ENCODE measurements around the gene LRRFIP1.

LRRFIP1 gene

DNA sequence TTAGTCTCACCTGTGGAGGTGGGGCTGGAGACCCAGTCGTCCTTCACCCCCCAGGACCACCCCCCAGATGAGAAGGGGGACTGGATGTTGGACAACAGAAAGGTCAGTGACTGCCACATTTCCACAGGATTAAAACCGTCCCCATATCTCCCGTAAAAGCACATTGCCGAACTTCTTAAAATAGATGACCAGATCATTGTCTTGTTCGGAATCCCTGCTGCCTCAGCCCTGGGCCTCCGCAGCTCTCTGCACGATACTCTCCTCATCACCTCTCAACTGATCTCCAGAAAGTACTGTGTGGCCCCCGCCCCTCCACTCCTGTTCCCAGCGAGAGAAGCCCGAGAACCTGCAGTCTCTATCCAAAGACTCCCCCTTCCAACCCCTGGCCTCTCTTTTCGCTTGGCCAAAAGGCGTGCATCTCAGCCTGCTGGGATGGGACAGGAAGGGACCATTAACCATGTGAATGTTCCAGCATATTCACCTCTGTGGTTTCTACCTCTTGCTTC is 13.2 kb downstream of the LRRFIP1 start:
- DNase-seq, result no peak

DNA sequence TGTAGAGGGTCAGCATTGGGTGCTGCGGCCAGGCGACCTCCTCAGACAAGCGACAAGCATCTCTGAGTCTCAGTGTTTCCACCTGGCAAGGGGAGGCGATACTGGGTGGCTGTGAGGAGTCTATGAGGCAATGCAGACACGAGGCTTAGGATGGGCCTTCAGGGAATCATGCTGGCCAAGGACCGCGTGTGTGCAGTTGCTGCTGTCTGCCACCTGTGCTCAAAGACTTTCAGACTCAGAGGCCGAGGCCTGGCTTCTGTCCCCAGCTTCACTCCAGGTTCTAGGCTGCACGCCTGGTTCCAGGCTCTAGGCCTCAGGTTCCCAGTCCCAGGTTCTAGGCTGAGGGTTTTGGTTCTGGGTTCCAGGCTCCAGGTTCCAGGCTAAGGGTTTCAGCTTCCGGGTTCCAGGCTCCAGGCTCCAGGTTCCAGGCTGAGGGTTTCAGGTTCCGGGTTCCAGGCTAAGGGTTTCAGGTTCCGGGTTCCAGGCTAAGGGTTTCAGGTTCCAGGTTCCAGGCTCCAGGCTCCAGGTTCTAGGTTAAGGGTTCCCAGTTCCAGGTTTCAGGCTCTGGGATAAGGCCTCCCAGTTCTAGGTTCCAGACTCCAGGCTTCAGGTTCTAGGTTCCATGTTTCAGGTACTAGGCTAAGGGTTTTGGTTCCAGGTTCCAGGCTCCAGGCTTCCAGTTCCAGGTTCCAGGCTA is 14.8 kb downstream of the LRRFIP1 start:
- no peak for DNase-seq

DNA sequence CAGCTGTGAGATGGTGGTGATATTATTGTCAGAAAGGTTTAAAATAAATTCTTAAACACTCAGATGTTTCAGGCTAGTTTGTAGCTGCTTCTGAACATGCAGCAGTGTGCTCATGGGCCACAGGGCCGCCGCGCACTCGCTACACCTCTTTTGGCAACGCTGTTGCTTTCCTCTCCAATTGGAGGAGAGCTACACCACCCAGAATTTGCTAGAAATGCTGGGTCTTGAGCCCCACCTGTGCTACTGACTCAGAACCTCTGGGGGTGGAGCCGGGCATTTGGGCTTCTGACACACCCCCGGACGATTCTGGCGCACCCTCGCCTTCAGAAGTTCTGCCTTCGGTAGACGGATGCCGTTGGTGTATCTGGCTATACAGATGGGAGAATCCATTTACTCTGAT is 15.7 kb downstream of the LRRFIP1 start:
- no peak for DNase-seq

DNA sequence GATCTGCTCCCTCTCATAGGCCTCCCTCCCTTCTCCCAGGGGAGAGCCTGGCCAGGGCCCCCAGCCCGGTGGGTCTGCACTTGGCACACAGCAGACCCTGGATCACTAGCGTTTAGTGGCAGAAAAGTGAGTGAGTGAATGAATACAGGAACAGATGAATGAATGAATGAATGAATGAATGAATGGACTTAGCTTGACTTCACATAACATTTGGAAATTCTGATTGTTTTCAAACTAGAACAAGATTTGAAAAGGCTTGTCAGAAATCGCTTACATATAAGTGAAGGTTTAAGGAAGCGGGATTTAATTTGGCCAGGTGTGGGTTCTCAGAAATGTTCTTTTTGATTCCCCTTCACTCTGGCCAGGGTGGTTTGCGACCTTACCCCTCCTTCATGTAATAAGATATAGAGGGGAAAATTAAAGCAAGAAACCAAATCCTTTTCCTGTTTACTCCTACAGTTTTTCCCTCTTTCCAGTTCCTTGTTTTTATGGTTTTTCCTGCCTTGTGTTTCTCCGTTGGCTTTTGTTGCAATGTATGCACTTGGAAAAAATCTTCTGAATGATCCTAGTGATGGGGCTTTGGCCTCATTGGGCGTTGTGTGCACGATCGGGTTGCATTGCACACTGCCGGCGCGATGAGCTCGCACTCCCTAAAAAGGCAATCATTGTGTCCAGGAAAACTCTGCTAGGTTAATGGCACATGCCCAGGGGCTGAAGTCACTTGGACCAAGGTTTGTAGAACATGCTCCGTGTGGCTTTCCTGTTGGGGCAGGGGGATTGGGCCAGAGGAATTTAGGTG is 16.4 kb downstream of the LRRFIP1 start:
- DNase-seq, result no peak

DNA sequence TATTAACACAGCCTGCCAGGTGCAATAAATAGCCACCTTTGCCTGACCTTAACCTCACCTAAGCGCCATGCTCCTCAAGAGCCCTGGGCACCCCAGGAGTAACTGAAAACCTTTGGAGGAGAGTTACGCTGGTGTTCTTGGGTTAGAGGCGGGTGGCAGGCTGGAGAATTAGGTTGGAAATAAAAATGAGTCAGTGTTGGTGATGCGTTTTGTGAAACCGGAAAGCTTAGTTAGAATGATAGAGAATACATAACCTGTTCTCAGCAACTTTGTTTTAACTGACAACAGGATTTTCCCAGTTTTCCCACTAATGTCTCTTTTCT is 17.0 kb downstream of the LRRFIP1 start:
- DNase-seq, result no peak

DNA sequence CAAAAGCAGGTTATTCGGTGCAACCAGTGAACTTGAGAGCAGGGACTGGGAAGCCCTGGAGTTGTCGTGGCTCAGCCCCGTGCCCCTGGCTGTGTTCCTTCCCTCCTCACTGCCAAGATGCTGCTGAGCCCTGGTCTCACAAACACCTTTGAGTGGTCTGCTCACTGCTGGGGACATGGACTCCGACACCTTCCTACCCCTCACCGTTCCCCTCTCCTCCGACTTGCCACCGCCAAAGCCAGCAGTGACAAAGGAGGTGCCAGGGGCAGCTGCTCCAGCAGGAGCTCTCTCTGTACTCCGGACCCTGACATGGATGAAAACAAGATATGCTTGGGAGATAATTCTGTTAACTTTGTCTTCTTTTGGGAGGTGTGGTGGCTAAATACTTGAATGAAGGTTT is 17.9 kb downstream of the LRRFIP1 start:
- DNase-seq, result no peak

DNA sequence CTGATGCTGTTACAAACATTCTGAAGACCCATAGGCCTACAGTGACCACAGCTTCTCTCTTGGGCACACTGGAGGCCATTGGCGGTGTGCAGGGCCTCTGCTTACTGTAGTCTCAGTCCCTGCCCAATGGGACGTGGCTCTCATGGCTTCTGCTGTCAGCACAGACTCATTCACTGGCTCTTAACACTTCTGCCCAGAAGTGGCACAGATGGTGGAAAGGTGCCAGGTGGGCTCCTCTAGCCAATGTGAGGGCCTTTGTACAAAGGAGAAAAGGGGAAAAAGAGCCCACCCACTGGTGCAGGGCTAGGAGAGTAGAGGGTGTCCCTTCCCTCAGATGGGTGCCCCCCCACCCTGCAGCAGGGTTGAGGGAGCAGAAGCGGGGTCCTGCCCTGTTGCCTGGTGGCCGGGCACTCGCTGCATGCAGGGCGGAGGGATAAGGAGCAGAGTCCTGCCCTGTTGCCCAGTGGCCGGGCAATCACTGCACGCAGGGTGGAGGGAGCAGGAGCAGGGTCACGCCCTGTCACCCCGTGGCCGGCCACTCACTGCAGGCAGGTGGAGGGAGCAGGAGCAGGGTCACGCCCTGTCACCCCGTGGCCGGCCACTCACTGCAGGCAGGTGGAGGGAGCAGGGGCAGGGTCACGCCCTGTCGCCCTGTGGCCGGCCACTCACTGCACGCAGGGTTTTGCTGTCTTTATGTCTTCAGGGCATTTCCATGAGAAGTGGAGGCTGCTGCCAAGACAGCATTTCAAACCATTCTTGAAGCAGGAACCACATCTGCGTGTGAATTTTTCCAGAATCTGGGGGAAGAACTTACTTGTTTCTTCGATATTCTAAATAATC is 20.0 kb downstream of the LRRFIP1 start:
- no peak for DNase-seq

DNA sequence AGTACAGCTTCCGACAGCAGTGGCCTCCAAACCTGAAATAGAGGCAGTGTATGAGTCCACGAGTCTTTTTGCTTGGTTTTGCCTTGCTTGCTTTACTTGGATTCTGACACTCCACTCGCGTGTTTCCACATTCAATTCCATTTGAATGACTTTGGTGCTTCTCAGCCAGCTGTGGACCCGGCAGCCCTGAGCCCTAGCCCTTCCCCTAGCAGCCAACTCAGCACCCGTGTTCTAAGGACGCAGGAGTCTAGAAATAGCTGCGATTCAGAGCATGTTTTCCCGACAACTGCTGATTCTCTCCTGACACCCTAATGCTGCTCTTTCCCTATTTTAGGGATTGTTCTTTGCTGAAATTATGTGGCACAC is 20.6 kb downstream of the LRRFIP1 start:
- DNase-seq, result no peak

DNA sequence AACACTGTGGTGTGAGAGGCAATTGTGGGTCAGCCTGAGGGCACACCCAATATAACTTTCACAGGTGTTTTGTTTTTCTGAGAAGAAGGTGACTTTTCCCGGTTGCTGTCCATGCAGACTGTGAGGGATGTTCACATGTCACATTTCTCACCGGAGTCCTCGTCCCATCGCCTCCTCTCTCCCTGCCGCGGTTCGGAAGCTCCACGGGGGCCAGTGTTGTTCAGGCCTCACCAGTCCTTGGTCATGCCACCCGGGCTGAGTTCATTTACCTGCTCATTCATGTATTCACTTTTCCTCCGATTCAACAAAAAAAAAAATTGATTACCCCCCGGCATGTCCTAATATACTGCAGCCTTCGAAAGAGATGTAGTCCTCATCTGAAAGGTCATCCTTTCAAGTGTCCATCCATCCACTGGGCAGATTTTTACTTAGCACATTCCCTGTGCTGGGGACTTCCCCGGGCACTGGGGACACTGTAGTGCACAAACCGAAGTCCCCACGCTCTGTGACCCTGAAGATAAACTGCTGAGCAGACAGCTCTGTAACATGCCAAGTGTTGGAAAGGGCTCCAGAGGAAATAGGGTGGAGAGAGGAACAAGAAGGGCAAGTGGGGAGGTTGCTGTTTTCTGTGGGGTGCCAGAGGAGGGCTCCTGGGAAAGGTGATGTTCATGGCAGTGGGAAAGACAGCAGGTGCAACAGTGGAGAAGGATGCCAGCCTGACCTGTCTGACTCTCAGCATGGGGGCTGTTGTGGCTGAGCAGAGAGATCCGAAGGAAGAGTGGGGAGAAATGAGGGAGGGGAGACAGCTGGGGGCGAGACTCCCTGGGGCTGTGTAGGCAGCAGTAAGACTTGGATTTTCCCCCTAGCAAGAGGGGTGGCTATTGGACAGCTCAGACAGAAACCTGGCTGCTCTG is 22.4 kb downstream of the LRRFIP1 start:
- no peak for DNase-seq

DNA sequence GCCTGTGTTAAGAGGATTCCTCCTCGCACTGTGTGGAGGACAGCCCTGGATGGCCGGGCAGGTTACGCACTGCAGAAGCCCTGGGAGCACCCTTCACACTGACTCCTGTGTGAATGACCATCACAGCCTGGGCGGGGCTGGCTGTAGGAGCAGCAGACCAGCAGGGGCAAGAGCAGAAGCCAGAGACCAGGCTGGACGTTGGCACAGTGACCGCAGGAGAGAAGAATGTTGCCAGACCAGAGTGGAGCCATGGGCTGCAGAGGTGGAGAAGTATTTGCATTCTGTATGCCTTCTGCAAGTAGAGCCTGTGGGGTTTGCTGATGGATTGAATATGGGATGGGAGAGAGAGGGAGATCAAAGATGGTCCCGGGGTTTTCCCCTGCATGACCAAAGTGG is 23.1 kb downstream of the LRRFIP1 start:
- DNase-seq, result no peak

DNA sequence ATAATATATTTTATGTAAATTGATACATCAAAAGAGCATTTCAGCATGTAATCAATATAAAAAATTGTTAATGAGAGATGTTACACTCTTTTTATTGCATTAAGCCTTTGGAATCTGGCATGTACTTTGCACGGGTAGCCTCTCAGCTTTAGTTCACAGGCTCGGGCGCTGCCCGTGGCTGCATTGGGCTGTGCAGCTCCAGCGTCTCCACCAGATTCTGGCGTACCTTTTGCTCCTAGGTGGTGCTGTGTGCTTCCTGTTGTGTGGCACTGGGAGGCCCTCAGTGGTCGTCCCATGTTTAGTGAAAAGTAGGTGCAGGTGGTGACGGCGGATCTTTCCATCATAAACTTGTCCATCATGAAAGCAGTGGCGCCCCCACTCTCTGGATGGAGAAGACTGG is 24.4 kb downstream of the LRRFIP1 start:
- no peak for DNase-seq

DNA sequence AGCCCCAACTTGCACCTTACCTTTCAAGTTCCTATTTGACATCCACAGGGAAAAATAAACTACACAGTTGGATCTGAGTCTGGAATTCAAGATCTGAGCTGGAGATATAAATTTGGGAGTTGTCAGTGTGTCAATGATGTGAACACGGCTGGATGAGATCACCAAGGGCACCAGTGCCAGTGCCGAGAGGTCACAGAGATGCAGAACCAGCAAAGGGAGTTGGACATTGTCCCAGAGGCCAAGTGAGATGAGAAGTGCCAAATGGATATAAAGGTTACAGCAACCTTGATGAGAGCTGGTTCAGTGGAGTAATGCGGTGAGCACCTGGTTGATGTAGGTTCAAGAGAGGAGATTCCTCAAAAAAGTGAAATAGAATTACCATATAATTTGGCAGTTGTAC is 24.8 kb downstream of the LRRFIP1 start:
- no peak for DNase-seq

DNA sequence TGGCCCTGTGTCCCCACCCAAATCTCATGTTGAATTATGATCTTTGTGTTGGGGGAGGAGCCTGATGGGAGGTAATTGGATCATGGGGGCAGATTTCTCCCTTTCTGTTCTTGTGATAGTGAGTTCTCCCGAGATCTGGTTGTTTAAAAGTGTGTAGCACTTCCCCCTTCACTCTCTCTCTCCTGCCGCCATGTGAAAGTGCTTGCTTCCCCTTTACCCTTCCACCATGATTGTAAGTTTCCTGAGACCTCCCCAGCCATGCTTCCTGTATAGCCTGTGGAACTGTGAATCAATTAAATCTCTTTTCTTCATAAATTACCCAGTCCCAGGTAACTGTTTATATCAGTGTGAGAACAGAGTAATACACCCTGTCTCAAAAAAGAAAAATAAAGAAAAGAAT is 25.5 kb downstream of the LRRFIP1 start:
- no peak for DNase-seq

DNA sequence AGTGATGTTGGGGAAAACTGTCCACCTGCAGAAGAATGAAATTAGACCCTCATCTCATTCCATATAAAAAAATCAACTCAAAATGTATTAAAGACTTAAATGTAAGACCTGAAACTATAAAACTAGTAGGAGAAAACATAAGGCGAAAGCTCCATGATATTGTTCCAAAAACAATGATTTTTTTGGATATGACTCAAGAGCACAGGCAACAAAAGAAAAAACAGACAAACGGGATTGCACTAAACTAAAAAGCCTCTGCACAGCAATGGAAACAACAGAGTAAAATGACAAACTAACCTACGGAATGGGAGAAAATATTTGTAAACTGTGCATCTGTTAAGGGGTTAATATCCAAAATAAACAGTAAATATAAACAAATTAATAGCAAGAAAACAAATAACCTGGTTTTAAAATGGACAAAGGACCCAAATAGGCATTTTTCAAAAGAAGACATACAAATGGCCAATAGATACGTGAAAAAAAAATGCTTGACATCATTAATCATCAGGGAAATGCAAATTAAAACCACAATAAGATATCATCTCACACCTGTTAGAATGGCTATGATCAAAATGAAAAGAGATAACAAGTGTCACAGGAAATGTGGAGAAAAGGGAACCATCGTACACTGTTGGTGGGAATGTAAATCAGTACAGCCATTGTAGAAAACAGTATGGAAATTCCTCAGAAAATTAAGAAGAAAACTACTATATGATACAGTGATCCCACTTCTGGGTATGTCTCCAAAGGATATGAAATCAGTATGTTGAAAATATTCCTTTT is 26.6 kb downstream of the LRRFIP1 start:
- no peak for DNase-seq

DNA sequence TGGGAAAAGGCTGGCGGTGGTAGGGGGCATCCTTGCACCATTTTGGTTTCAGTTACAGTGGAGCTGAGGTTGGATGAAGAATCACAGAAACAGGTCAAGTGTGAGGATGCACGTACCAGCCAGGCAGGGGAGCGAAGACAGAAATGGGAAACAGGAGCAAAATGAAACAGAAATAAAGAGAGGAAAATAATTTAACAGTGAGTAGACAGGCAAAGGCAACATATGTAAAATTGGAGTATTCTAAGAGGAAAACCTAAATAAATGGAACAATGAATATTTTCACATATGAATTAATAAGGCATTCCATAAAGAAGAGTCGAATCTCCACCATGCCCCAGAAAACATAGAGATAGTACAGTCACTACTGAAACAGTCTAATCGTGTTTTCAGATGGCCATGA is 29.7 kb downstream of the LRRFIP1 start:
- no peak for DNase-seq

DNA sequence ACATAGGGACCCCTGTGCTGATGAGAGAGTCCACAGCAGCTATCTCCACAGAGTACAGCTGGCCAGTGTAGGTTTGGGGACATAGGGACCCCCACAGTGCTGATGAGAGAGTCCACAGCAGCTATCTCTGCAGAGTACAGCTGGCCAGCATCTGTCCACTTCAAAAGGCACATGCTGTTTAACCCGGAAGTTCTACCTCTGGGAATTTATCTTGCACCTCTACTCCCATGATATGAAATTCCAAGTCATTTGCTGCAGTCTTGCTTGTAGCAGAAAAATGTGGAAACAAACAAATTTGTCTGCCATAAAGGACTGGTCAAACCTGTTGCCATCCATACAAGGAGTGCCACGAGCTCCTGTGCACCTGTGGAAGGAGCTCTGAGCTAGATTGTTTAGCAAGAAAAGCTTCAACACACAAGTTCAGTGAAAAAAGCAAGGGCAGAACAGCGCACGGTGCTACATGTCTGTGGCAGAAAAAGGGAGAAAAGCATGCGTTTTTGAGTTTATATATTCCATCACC is 33.1 kb downstream of the LRRFIP1 start:
- DNase-seq, result no peak

DNA sequence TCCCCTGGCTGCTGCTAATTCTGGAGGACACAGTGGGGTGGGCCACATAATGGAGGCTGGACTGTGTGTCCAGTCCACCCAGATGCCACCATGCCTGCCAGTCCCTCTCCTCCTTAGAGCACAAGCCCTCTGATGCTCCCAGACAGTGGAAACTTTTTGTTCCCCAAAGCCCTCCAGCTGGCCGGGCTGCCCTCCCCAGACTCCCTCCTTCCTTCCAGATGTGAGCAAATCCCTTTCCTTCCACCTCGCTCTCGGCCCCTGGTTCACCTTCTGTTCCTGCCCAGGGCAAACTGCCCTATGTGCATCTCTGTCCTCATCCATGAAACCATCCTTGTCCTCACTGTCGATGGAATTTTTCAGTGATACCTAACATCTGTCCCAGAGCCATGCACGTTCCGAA is 33.9 kb downstream of the LRRFIP1 start:
- no peak for DNase-seq

DNA sequence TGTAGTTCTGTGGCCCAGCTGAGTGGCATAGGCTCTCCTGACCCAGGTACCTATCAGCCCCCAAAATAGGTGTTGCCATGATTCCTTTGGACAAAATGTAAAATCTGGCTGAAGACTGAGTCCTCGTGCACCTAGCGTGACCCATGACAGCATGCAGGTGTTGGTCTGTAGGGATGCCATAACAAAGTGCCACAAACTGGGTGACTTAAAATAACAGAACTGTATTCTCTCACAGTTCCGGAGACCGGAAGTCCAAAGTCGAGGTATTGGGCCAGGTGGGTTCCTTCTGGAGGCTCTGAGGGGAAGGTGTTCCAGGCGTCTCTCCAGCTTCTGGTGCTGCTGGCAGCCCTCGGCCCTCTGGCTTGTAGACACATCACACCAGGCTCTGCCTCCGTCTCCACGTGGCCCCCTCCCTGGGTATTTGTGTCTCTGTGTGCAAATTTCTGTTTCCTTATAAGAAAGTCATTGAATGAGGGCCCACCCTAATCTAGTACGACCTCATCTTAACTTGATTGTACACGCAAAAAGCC is 34.5 kb downstream of the LRRFIP1 start:
- DNase-seq, result no peak

DNA sequence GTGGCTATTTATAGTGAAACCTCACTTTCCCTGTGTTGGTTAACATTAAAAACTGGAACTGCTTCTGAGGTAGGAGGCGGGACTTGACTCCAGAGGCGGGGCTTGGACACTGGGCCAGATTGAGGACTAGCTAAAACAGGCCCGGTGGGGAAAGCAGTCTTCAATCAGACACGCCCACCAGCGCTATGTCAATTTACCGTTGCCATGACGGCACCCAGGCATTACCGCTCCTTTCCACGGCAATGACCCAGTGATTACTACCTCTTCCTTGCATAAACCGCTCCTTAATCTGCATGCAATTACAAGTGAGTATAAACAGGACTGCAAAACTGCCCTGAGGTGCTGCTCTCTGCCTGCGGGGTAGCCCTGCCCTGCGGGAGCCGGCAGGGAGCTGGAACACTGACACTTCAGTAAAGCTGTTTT is 35.3 kb downstream of the LRRFIP1 start:
- DNase-seq, result peak; percentile 61

DNA sequence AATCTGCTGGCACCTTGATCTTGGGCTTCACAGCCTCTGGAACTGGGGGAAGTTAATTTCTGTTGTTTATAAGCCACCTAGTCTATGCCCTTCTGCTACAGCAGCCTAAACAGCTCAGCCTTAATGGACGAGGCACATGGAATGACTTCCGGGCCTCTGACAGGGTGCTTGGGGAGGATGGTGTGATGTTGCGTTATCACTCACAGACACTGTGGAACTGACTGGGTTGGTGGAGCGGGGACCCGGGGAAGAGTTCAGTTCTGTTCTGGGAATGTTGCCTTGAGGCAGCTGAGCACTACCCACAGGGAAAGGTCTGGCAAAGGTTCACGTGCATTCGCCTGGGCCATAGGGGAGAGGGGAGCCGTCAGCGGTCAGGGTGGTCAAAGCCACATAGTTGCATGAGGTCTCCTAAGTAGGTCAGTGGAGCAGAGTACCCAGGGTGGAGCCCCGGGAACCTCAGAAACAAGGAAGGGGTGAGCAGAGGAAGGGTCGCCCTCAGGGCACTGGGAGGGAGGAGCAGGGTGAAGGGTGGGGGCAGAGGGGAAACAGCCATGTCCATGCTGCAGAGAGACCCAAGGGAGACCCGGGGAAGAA is 36.2 kb downstream of the LRRFIP1 start:
- DNase-seq, result no peak

DNA sequence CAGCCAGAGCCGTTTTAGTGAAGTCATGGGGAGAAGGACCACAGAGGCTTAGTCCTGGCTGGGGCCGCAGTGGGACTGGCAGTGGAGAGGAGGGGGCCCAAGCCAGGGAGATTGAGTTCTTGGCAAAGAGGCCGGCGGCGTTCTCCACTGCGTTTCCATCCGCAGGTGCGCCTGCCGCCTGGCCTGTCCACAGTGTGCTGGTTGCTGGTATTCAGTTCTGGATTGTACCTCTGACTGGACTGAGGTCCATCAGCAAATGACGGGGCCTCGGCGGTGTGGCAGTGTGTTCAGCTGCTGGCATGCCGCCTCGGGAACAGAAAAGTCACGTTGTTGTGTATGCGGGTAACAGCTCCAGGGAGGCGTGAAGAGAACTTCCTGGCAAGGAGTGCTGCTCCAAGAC is 36.8 kb downstream of the LRRFIP1 start:
- no peak for DNase-seq
